ENCODE measurements around the gene CCDC142.

- TF ChIP-seq CTCF (conservative IDR thresholded peaks at IDR 0.05) (no peak), EZH2 (IDR thresholded peaks at IDR 0.05; ENCODE audit: low read depth) (no peak)
Measured at GRCh38 chr2:74457129-74457548, 25.7 kb downstream of the CCDC142 start.
